ENCODE results near the gene CTSZ.

The CTSZ gene

GRCh38 chr20:59001449-59002171 lies 5.4 kb downstream of the CTSZ start:
- Histone ChIP-seq H3K9ac (ENCODE audit: low read length in 5 of 5) (no peak overlapping the region), H3K4me1 (ENCODE audit: control insufficient read depth in 5 of 5, insufficient read depth in 5 of 5, low read length in 5 of 5) (peaks cover 7 to 47% (median 34%) of the 10 kb centered on the region in 5 donors), H3K4me3 (ENCODE audit: low read depth in 1 of 5, low read length in 5 of 5) (no peak overlapping the region), H3K9me3 (ENCODE audit: control insufficient read depth in 5 of 5, low read length in 5 of 5) (no peaks in the 10 kb centered on the region), H3K36me3 (ENCODE audit: control insufficient read depth in 5 of 5, insufficient read depth in 5 of 5, low read length in 5 of 5) (peaks cover 3 to 74% (median 61%) of the 10 kb centered on the region in 5 donors), H3K27me3 (ENCODE audit: control insufficient read depth in 5 of 5, insufficient read depth in 4 of 5, low read length in 5 of 5) (no peaks in the 10 kb centered on the region), H3K27ac (ENCODE audit: low read depth, low read length) (no peak overlapping the region)

DNA sequence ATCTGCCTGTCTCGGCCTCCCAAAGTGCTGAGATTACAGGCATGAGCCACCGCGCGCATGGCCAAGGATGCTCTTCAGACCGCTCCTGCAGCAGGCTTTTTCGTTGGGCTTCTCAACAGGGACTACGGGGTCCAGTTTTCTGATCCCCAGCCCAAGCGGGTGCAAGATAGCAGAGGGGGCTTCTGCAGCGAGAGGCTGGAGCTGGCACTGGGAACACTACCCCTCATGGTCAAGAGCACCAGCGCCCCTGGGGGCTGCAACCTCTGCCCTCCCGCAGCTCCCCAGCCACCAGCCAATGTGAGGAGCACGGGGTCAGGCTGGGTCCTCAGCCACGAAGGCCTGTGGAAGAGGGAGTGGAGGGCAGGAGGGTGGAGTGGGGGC lies 6.0 kb downstream of the CTSZ start:
- Histone ChIP-seq H3K4me3 (ENCODE audit: low read depth in 1 of 5, low read length in 5 of 5) (no peak overlapping the region), H3K36me3 (ENCODE audit: control insufficient read depth in 5 of 5, insufficient read depth in 5 of 5, low read length in 5 of 5) (peaks cover 3 to 80% (median 66%) of the 10 kb centered on the region in 5 donors), H3K27ac (ENCODE audit: low read depth, low read length) (no peak overlapping the region), H3K9ac (ENCODE audit: low read length in 5 of 5) (no peak overlapping the region), H3K4me1 (ENCODE audit: control insufficient read depth in 5 of 5, insufficient read depth in 5 of 5, low read length in 5 of 5) (peaks cover 7 to 41% (median 28%) of the 10 kb centered on the region in 5 donors), H3K9me3 (ENCODE audit: control insufficient read depth in 5 of 5, low read length in 5 of 5) (no peaks in the 10 kb centered on the region), H3K27me3 (ENCODE audit: control insufficient read depth in 5 of 5, insufficient read depth in 4 of 5, low read length in 5 of 5) (no peaks in the 10 kb centered on the region)

DNA sequence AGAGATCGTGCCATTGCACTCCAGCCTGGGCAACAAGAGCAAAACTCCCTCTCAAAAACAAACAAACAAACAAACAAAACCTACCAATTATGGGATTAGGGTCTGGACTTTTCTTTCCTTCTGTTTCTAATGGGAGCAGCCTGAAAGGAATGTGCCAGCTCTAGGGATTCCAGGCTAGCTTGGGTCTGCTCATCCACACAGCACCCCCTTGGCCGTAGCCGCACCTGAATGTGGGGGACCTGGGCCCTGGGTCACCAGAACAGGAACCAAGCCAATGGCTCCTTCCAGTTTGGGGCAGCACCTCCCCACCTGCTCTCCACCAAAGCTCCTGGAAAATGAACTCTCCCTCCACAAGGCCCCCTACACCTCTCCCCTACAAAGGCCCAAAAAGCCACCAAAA lies 6.7 kb downstream of the CTSZ start:
- Histone ChIP-seq H3K4me1 (ENCODE audit: control insufficient read depth in 5 of 5, insufficient read depth in 5 of 5, low read length in 5 of 5) (peaks cover 2 to 34% (median 21%) of the 10 kb centered on the region in 5 donors), H3K27me3 (ENCODE audit: control insufficient read depth in 5 of 5, insufficient read depth in 4 of 5, low read length in 5 of 5) (no peaks in the 10 kb centered on the region), H3K27ac (ENCODE audit: low read depth, low read length) (no peak overlapping the region), H3K9me3 (ENCODE audit: control insufficient read depth in 5 of 5, low read length in 5 of 5) (no peaks in the 10 kb centered on the region), H3K4me3 (ENCODE audit: low read depth in 1 of 5, low read length in 5 of 5) (no peak overlapping the region), H3K9ac (ENCODE audit: low read length in 5 of 5) (no peak overlapping the region), H3K36me3 (ENCODE audit: control insufficient read depth in 5 of 5, insufficient read depth in 5 of 5, low read length in 5 of 5) (peaks cover 3 to 87% (median 74%) of the 10 kb centered on the region in 5 donors)

GRCh38 chr20:58998656-58999055 lies 8.4 kb downstream of the CTSZ start:
- Histone ChIP-seq H3K4me1 (ENCODE audit: control insufficient read depth in 5 of 5, insufficient read depth in 5 of 5, low read length in 5 of 5) (peaks cover 0 to 17% (median 7%) of the 10 kb centered on the region in 5 donors), H3K9me3 (ENCODE audit: control insufficient read depth in 5 of 5, low read length in 5 of 5) (no peaks in the 10 kb centered on the region), H3K27me3 (ENCODE audit: control insufficient read depth in 5 of 5, insufficient read depth in 4 of 5, low read length in 5 of 5) (no peaks in the 10 kb centered on the region), H3K4me3 (ENCODE audit: low read depth in 1 of 5, low read length in 5 of 5) (no peak overlapping the region), H3K36me3 (ENCODE audit: control insufficient read depth in 5 of 5, insufficient read depth in 5 of 5, low read length in 5 of 5) (peaks cover 3 to 97% (median 82%) of the 10 kb centered on the region in 5 donors), H3K9ac (ENCODE audit: low read length in 5 of 5) (no peak overlapping the region), H3K27ac (ENCODE audit: low read depth, low read length) (no peak overlapping the region)

DNA sequence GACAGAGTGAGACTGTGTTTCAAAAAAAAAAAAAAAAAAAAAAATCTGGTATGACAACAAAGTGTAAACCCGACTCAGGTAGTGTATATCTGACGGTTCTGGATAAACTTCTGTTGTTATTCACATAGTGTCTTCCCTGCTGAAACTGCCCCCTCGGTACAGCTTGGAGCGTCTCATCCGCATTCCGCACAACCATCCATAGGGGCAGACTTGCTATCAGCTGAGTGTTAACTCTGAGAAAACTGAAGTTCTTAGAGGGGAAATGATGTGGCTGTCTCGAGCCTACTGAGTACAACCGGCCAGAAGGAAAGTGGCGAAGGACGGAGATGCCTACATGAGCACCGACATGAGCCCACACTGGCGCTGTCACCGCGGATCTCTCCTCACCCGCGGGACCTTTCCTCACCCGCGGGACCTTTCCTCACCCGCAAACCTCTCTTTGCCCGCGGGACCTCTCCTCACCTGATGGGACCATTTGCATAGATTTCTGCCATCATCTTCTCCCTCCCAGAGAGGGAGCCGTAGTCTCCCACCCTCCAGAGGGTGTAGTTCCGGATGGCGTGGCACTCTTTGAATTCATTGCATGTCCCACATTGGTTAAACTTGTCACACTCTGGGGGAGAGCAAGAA lies 9.8 kb downstream of the CTSZ start:
- Histone ChIP-seq H3K36me3 (ENCODE audit: control insufficient read depth in 5 of 5, insufficient read depth in 5 of 5, low read length in 5 of 5) (peaks cover 6 to 98% (median 86%) of the 10 kb centered on the region in 5 donors), H3K27me3 (ENCODE audit: control insufficient read depth in 5 of 5, insufficient read depth in 4 of 5, low read length in 5 of 5) (no peaks in the 10 kb centered on the region), H3K4me3 (ENCODE audit: low read depth in 1 of 5, low read length in 5 of 5) (no peak overlapping the region), H3K9ac (ENCODE audit: low read length in 5 of 5) (no peak overlapping the region), H3K4me1 (ENCODE audit: control insufficient read depth in 5 of 5, insufficient read depth in 5 of 5, low read length in 5 of 5) (peaks cover 0 to 3% (median 0%) of the 10 kb centered on the region in 5 donors), H3K9me3 (ENCODE audit: control insufficient read depth in 5 of 5, low read length in 5 of 5) (no peaks in the 10 kb centered on the region), H3K27ac (ENCODE audit: low read depth, low read length) (no peak overlapping the region)

- Histone ChIP-seq H3K4me1 (ENCODE audit: control insufficient read depth in 5 of 5, insufficient read depth in 5 of 5, low read length in 5 of 5) (peaks cover 0 to 3% (median 0%) of the 10 kb centered on the region in 5 donors), H3K27ac (ENCODE audit: low read depth, low read length) (no peak overlapping the region), H3K4me3 (ENCODE audit: low read depth in 1 of 5, low read length in 5 of 5) (no peak overlapping the region), H3K36me3 (ENCODE audit: control insufficient read depth in 5 of 5, insufficient read depth in 5 of 5, low read length in 5 of 5) (peaks cover 15 to 97% (median 86%) of the 10 kb centered on the region in 5 donors), H3K9ac (ENCODE audit: low read length in 5 of 5) (no peak overlapping the region), H3K9me3 (ENCODE audit: control insufficient read depth in 5 of 5, low read length in 5 of 5) (no peaks in the 10 kb centered on the region), H3K27me3 (ENCODE audit: control insufficient read depth in 5 of 5, insufficient read depth in 4 of 5, low read length in 5 of 5) (no peaks in the 10 kb centered on the region)
Measured at GRCh38 chr20:58996226-58996611, 10.8 kb downstream of the CTSZ start.

DNA sequence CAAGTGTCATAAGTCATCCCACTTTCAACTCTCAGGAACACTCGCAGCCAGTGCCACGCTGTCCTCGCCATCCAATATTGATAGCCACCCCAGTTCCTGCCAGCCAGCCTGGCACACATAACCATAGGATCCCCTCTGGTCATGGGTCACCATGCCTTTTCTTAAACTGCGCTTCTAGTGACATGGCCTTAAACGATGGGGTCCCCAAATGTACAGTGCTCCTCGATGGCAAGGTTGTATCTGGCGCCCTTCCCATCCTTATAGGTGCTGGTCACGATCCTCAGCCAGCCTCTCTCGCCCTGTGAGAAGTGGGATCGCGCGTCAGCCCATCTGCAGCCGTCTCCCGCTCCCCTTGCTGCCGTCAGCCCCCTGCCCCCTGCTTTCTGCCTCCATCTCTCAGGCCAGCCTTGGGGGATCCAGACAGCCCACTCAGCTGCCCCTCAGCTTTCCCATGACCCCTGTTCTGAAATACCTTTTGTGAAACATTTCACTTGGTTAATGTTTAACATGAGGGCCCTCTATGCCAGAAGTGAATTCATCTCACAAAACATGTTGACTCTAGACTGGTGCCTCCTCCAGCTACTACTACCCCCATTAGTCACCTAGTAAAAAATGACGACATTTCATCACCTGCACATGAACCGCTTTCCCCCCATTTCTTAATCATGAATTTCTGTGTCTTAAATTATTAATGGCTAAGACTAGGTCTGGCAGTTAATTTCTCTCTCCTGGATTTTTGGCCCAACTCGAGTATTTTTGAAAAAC lies 11.4 kb downstream of the CTSZ start:
- Histone ChIP-seq H3K4me3 (ENCODE audit: low read depth in 1 of 5, low read length in 5 of 5) (no peak overlapping the region), H3K36me3 (ENCODE audit: control insufficient read depth in 5 of 5, insufficient read depth in 5 of 5, low read length in 5 of 5) (peaks cover 15 to 97% (median 87%) of the 10 kb centered on the region in 5 donors), H3K27me3 (ENCODE audit: control insufficient read depth in 5 of 5, insufficient read depth in 4 of 5, low read length in 5 of 5) (no peaks in the 10 kb centered on the region), H3K27ac (ENCODE audit: low read depth, low read length) (no peak overlapping the region), H3K4me1 (ENCODE audit: control insufficient read depth in 5 of 5, insufficient read depth in 5 of 5, low read length in 5 of 5) (peaks cover 0 to 3% (median 0%) of the 10 kb centered on the region in 5 donors), H3K9ac (ENCODE audit: low read length in 5 of 5) (no peak overlapping the region), H3K9me3 (ENCODE audit: control insufficient read depth in 5 of 5, low read length in 5 of 5) (no peaks in the 10 kb centered on the region)

GRCh38 chr20:58994390-58995159 lies 12.5 kb downstream of the CTSZ start:
- Histone ChIP-seq H3K4me1 (ENCODE audit: control insufficient read depth in 5 of 5, insufficient read depth in 5 of 5, low read length in 5 of 5) (peaks cover 0 to 3% (median 0%) of the 10 kb centered on the region in 5 donors), H3K4me3 (ENCODE audit: low read depth in 1 of 5, low read length in 5 of 5) (no peak overlapping the region), H3K27ac (ENCODE audit: low read depth, low read length) (no peak overlapping the region), H3K36me3 (ENCODE audit: control insufficient read depth in 5 of 5, insufficient read depth in 5 of 5, low read length in 5 of 5) (peaks cover 18 to 98% (median 89%) of the 10 kb centered on the region in 5 donors), H3K27me3 (ENCODE audit: control insufficient read depth in 5 of 5, insufficient read depth in 4 of 5, low read length in 5 of 5) (no peaks in the 10 kb centered on the region), H3K9me3 (ENCODE audit: control insufficient read depth in 5 of 5, low read length in 5 of 5) (no peaks in the 10 kb centered on the region), H3K9ac (ENCODE audit: low read length in 5 of 5) (no peak overlapping the region)

GRCh38 chr20:58993332-58994248 lies 13.5 kb downstream of the CTSZ start:
- Histone ChIP-seq H3K9me3 (ENCODE audit: control insufficient read depth in 5 of 5, low read length in 5 of 5) (no peaks in the 10 kb centered on the region), H3K9ac (ENCODE audit: low read length in 5 of 5) (no peak overlapping the region), H3K4me3 (ENCODE audit: low read depth in 1 of 5, low read length in 5 of 5) (no peak overlapping the region), H3K36me3 (ENCODE audit: control insufficient read depth in 5 of 5, insufficient read depth in 5 of 5, low read length in 5 of 5) (peaks cover 18 to 98% (median 91%) of the 10 kb centered on the region in 5 donors), H3K27ac (ENCODE audit: low read depth, low read length) (no peak overlapping the region), H3K4me1 (ENCODE audit: control insufficient read depth in 5 of 5, insufficient read depth in 5 of 5, low read length in 5 of 5) (peaks cover 0 to 3% (median 0%) of the 10 kb centered on the region in 5 donors), H3K27me3 (ENCODE audit: control insufficient read depth in 5 of 5, insufficient read depth in 4 of 5, low read length in 5 of 5) (no peaks in the 10 kb centered on the region)

All from subcutaneous abdominal adipose tissue (tissue), 5 donors.